Suprapubic skin (tissue), 3 donors: Measurements from ENCODE around the gene ANO2.

ENCODE experiments used
- CTCF ChIP-seq, 2 donors: fragments of 200-600 bp in 1 of 2; fragments of 450-650 bp in 1 of 2; sonication (generic) in 1 of 2; IDR thresholded peaks; one replicate each; pipeline ENCODE4 v1.5.1; 2016 to 2019; ENCODE audit warnings: antibody characterized with exemption in 2 of 2, mild to moderate bottlenecking in 1 of 2, moderate library complexity in 1 of 2
- POLR2A ChIP-seq, 2 donors: fragments of 450-650 bp; IDR thresholded peaks; one replicate each; pipeline ENCODE4 v1.6.1; 2017; ENCODE audit warnings: antibody characterized with exemption in 2 of 2, mild to moderate bottlenecking in 2 of 2, moderate library complexity in 2 of 2

- TF ChIP-seq POLR2A (IDR thresholded peaks at IDR 0.05) (no peak), CTCF (IDR thresholded peaks at IDR 0.05) (no peak)
Observed at GRCh38 chr12:5976196-5976595, 31.1 kb upstream of the ANO2 start.
